Stimulated activated naive CD4-positive, alpha-beta T cell (primary cell): ENCODE results near the gene C5orf52.
"Not testable (repeated sequence)": the region's sequence is repeated elsewhere in the genome, so short reads cannot be mapped to it uniquely, and the experiment has no call there.

Experiments used
- DNase-seq, 6 experiments: peaks; one replicate each; lab custom pipeline; 2025; lab: John Stamatoyannopoulos, UW

Gene C5orf52

GRCh38 chr5:157722895-157723294 is 51.6 kb downstream of the C5orf52 start:
- DNase-seq: not testable (repeated sequence)

- not testable (repeated sequence) for DNase-seq
Observed at GRCh38 chr5:157726607-157727006, 55.3 kb downstream of the C5orf52 start.

- not testable (repeated sequence) for DNase-seq
Observed at GRCh38 chr5:157727858-157728257, 56.5 kb downstream of the C5orf52 start.
